GM21717 (cell line): Measurements from ENCODE around the gene OTX2.

Experiments
- ATAC-seq: cut with Tn5 transposase; IDR thresholded peaks from one replicate; pipeline ENCODE4 v1.9.1; 2021; ENCODE audit warnings: mild to moderate bottlenecking, moderate library complexity; ENCODE audit not compliant: unreplicated experiment

Gene OTX2

GRCh38 chr14:56812364-56813141, 2.3 kb upstream of the OTX2 start:
- ATAC-seq = no peak

GRCh38 chr14:56811593-56812363, 1.5 kb upstream of the OTX2 start:
- no peak for ATAC-seq

GRCh38 chr14:56810836-56811592, 735 bp upstream of the OTX2 start:
- no peak for ATAC-seq

GRCh38 chr14:56809270-56810146, 771 bp downstream of the OTX2 start:
- ATAC-seq = no peak

GRCh38 chr14:56808383-56809269, 1.7 kb downstream of the OTX2 start:
- ATAC-seq = no peak

- no peak for ATAC-seq
These were observed 2.2 kb downstream of the OTX2 start for GRCh38 chr14:56808110-56808382.

GRCh38 chr14:56807386-56808109, 2.7 kb downstream of the OTX2 start:
- no peak for ATAC-seq

- ATAC-seq = no peak
These were observed 3.5 kb downstream of the OTX2 start for GRCh38 chr14:56806760-56807159.

GRCh38 chr14:56805992-56806727, 4.1 kb downstream of the OTX2 start:
- no peak for ATAC-seq

- ATAC-seq = no peak
These were observed 4.9 kb downstream of the OTX2 start for GRCh38 chr14:56805201-56805991.

- ATAC-seq = no peak
These were observed 6.3 kb downstream of the OTX2 start for GRCh38 chr14:56803816-56804535.

- ATAC-seq = no peak
These were observed 8.4 kb downstream of the OTX2 start for GRCh38 chr14:56801920-56802319.

GRCh38 chr14:56799343-56799645, 11.0 kb downstream of the OTX2 start:
- no peak for ATAC-seq

GRCh38 chr14:56798447-56799342, 11.6 kb downstream of the OTX2 start:
- no peak for ATAC-seq

GRCh38 chr14:56797569-56798446, 12.5 kb downstream of the OTX2 start:
- ATAC-seq = no peak
